ENCODE results near the gene TP53BP2.
"Not testable (repeated sequence)": the region's sequence is repeated elsewhere in the genome, so short reads cannot be mapped to it uniquely, and the experiment has no call there.

The TP53BP2 gene

GRCh38 chr1:223849352-223850254, 3.9 kb upstream of the TP53BP2 start:
- DNase-seq: no peak

- DNase-seq: no peak
Observed at GRCh38 chr1:223848536-223848935, 2.8 kb upstream of the TP53BP2 start.

GRCh38 chr1:223847781-223848345, 2.1 kb upstream of the TP53BP2 start:
- DNase-seq: no peak

GRCh38 chr1:223845037-223845809, 524 bp downstream of the TP53BP2 start:
- DNase-seq: peak; percentile 55 to 76 (median 66)

GRCh38 chr1:223844787-223845036, 1.0 kb downstream of the TP53BP2 start:
- peak in 5 of 6 experiments; percentile 21 to 76 (median 39) for DNase-seq

- DNase-seq: peak in 1 of 6 experiments; percentile 6
Observed at GRCh38 chr1:223843934-223844786, 1.6 kb downstream of the TP53BP2 start.

GRCh38 chr1:223842784-223843183, 3.0 kb downstream of the TP53BP2 start:
- peak in 1 of 6 experiments; percentile 4 for DNase-seq

- DNase-seq: not testable (repeated sequence)
Observed at GRCh38 chr1:223841977-223842623, 3.6 kb downstream of the TP53BP2 start.

- DNase-seq: no peak
Observed at GRCh38 chr1:223840254-223840653, 5.5 kb downstream of the TP53BP2 start.

GRCh38 chr1:223838125-223838854, 7.5 kb downstream of the TP53BP2 start:
- DNase-seq: no peak

GRCh38 chr1:223837687-223838086, 8.1 kb downstream of the TP53BP2 start:
- no peak for DNase-seq

- no peak for DNase-seq
Observed at GRCh38 chr1:223837206-223837605, 8.5 kb downstream of the TP53BP2 start.

- no peak for DNase-seq
Observed at GRCh38 chr1:223836586-223836985, 9.2 kb downstream of the TP53BP2 start.

GRCh38 chr1:223835754-223836153, 10.0 kb downstream of the TP53BP2 start:
- DNase-seq: peak in 1 of 6 experiments; percentile 6

GRCh38 chr1:223834660-223835263, 11.0 kb downstream of the TP53BP2 start:
- DNase-seq: peak in 3 of 6 experiments; percentile 11 to 32 (median 12)

GRCh38 chr1:223833948-223834347, 11.8 kb downstream of the TP53BP2 start:
- DNase-seq: no peak

- DNase-seq: no peak
Observed at GRCh38 chr1:223832637-223832943, 13.2 kb downstream of the TP53BP2 start.

- no peak for DNase-seq
Observed at GRCh38 chr1:223831755-223832636, 13.8 kb downstream of the TP53BP2 start.

- no peak for DNase-seq
Observed at GRCh38 chr1:223829678-223830077, 16.1 kb downstream of the TP53BP2 start.

Measured in stimulated activated naive CD4-positive, alpha-beta T cell (primary cell).